HG03025 (cell line): ENCODE results near the gene ARIH2.

Experiments
- ATAC-seq: cut with Tn5 transposase; IDR thresholded peaks from one replicate; pipeline ENCODE4 v1.9.1; 2021; ENCODE audit warnings: mild to moderate bottlenecking, moderate library complexity; ENCODE audit not compliant: unreplicated experiment, low FRiP score

ARIH2 gene

GRCh38 chr3:49017229-49017970 lies 98.8 kb downstream of the ARIH2 start:
- no peak for ATAC-seq

DNA sequence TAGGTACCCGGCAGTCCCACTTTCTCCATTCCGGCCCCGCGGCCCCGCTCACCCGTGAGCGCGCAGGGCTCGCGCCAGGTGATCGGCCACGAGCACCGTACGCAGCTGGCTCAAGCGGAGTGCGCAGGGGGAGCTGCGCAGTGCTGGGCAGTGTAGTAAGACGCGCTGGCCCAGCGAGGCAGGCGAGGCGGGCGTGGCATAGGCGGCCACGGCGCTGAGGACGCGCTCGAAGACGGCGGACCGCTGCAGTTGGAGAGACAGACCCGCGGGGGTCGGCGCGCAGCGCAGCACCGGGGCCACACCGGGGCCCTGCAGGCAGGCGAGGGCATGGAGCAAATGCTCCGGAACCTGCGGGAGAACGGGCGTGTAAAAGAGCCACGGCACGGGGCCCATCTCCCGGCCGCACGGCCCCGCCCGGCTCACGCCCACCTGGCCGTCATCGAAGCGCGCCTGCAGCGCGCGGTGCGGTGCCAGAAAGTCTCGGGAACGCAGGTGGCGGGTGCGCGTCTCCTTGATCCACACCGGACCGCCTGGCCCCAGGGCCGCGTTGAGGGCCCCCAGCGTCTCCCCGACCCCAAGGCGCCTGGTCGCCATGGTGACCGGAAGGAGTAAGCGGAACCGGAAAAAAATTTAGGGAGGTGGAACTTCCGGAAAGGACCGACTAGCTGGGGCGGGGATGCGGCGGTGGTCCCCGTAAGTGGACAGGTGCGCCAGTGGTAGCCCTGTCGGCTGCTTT lies 99.5 kb downstream of the ARIH2 start, which contains the start of gene DALRD3:
Gene DALRD3 (minus strand): TSS at position 610 of the 736 bp plus-strand sequence. CDS start 16 bp downstream, at position 594.
- ATAC-seq, result no peak

DNA sequence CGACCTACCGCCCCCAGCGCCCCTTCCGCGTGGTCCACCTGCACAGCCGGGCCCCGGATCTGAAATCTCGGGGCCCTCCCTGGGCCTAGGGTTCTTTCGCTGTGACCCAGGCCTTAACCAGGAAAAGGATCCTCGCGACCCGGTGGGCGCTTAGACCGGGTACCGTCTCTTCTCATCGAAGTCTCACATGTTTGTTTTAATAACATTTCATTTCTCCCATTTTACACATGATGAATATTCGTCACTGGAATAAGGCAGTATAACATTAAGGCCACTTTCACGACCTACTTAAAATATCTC lies 100.0 kb downstream of the ARIH2 start:
- no peak for ATAC-seq

GRCh38 chr3:49019941-49020329 lies 101.3 kb downstream of the ARIH2 start:
- ATAC-seq, result no peak

- peak; percentile 0 for ATAC-seq
Measured at GRCh38 chr3:49020330-49021212, 101.9 kb downstream of the ARIH2 start.

GRCh38 chr3:49021213-49021812 lies 102.7 kb downstream of the ARIH2 start:
- ATAC-seq, result peak; percentile 41

DNA sequence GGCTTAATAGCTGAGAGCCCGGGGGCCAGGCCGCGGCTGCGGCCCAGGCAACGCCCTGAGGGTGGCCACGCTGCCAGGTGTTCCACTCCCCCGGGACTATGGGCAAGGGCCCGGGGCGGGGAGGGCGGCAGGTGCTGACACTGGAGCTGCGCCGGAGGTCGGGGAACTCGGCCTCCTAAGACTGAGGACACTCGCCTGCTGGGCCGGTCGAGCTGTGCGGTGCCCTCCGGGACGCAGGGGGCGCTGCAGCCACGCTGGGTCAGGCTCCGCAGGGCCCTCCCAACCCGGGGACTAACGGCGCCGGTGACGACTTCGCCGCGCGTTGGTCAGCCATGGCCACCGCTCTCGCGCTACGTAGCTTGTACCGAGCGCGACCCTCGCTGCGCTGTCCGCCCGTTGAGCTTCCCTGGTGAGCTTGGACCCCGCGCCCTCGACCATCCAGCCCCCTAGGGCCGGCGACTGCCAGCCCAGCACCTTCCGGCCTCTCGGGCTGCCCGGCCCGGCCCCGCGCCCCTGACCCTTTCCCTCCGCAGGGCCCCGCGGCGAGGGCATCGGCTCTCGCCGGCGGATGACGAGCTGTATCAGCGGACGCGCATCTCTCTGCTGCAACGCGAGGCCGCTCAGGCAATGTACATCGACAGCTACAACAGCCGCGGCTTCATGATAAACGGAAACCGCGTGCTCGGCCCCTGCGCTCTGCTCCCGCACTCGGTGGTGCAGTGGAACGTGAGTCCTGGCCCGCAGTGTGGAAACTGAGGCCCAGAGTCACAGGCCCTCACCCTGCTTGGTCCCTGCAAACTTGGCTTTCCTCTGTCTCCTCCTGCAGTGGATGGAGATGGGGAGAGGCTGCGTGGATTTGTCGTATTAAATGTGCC lies 103.4 kb downstream of the ARIH2 start, which contains the start of gene NDUFAF3:
Gene NDUFAF3 (plus strand): TSS at position 309 of the 875 bp plus-strand sequence. CDS start 24 bp downstream, at position 333.
- ATAC-seq, result peak; percentile 42

- no peak for ATAC-seq
Measured at GRCh38 chr3:49022688-49023171, 104.1 kb downstream of the ARIH2 start.

DNA sequence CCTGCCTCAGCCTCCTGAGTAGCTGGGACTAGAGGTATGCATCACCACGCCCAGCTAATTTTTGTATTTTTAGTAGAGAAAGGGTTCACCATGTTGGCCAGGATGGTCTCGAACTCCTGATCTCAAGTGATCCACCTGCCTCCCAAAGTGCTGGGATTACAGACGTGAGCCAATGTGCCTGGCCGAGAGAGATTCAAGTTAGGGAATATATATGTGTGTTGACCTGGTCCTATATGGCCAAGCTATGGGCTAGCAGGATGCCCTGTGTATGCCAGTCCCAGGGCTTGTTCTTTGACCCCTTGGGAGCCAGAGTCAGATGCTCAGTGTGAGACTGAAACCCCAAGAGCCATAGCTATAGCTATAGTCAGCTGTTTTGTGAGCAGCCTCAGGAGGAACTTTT lies 105.1 kb downstream of the ARIH2 start:
- ATAC-seq, result no peak

DNA sequence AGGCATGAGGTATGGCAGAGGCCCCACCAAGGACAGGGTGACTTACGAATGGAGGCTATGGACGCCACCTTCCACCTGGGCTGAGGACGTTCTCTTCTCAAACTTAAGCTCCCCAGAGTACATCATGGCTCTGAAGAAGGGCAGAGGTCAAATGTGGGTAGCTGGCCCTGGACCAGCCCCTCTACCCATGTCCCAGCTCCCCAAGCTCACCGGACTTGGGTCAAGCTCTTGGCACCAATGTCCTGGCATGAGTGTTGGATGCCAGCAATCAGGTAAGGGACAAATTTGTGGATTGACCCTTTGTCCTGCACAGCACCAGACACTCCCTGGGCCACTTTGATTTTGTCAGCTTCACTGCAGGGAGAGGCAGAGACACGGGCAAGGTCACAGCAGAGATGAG lies 105.8 kb downstream of the ARIH2 start:
- ATAC-seq, result no peak

DNA sequence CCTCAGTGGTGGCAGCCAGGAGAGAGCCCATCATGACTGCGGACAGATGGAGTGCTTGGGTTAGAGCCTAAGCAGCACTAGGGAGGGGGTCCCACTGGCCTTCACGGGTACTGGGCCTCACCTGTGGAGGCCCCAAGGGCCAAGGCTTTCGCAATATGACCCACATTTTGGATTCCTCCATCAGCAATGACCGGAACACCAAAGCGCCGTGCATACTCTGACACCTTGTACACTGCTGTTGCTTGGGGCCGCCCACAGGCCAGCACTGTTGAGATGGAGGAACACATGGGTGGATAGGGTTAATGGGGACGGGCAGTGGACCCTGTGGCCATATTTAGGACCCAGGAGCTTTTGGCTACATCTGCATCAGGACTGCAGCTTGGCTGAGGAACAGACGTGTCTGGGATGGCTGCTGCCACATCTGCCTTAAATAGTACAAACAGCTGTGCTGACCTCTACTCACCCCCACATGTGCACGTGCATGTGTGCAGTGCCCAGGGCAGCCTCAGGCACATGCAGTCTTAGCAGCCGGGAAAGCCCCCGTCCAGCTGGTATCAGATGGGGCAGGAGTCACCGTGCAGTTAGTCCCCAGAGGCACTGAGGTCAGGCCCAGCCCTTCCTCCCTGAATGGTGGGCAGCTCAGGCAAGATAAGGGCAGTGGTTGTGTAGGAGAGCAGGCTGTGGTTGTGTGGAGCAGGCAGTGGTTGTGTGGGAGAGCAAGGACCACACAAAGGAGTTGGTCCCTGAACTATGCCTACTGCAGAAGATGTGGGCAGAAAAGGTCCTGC lies 106.6 kb downstream of the ARIH2 start:
- no peak for ATAC-seq

DNA sequence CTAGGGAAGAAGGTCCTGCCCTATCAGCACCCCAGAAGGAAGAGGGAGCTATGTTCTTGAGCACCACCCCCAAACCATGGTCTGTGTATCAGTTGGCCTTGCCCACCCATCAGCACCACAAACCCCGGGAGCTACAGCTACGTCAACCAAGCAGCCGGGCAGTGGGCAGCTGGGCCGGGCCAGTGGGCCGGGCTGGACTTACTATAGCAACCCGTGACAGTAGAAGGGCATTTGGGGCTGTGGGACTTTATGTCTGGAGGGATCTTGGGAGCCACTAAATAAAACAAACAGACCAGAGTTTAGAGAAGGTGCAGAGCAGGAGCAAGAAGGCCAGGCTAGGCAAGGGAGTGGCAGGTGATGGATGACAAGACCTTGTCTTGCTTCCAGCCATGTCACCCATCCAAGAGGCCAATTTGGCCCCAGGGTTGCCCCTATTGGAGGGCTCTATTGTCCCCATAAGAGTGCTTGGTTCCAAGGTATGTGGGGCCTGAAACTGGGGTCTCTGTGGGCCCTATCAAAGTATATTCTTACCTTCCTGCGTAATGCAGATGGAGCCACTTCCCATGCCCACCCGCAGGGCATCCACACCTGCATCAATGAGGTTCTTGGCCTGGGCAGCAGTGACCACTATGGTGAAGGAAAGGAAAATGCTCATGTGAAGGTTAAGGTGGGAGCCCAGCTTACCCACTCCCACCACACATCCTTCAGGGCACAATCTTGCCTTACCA lies 107.3 kb downstream of the ARIH2 start:
- no peak for ATAC-seq

GRCh38 chr3:49026536-49026935 lies 107.9 kb downstream of the ARIH2 start:
- ATAC-seq, result no peak

DNA sequence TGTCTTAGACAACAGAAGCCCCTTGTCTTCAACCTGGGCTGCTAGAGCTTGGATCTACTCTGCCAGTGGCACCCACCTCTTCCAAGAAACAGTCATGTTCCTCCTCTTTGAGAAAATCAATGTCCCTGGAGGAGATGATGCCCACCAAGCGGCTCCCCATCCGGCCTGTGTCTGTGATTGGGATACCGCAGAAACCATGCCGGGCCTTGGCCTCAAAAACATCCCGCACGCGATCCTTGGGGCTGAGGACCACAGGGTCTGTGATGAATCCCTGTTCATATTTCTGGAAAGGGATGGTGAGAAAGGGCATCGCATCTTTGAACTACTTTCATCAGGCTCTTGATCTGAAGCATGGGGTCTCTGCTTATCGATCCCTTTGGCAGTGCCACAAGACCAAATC lies 109.0 kb downstream of the ARIH2 start:
- ATAC-seq, result no peak

- ATAC-seq, result no peak
Measured at GRCh38 chr3:49028298-49028672, 109.6 kb downstream of the ARIH2 start.

DNA sequence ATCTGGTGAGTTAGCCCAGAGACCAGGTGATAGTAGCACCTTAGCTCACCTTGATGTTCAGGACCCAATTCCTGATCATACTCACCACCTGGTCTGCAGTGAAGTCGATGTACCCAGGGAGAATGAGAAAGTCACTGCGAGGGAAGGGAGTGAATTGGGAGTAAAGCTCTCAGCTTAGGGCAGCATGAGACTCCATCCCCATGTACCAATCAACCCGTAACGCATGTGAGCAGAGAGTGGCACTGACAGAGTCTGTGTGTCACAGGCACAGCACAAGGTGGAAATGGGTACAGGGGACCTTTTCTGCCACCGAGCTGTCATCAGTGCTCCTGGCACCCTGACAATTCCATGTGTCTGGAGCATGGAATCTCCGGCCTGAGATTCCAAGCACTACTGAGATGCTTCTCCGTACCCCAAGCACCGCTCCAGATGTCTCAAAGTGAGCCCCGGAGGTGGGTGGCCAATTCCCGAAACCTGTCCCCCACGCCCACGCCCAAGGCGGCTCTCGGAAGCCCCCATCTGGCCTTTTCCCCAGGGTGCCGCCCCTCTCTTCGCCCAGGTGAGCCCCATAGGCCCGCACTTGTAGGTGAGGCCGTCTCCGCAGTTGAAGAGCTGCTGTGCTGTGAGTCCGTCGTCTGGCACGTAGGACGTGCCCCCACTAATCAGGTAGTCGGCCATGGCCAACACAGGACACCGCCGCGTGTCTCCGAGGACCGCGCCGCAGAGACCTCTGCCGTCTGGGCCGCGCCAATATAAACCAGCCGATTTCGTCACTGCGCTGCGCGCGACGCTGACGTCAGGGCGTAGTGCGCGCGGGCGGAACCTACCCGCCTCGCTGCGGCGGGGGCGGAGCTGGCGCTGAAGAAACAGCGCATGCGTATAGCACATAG lies 110.3 kb downstream of the ARIH2 start, which contains the start of gene IMPDH2:
Gene IMPDH2 (minus strand): TSS at position 726 of the 890 bp plus-strand sequence. CDS start 48 bp downstream, at position 678.
- ATAC-seq, result peak; percentile 79

DNA sequence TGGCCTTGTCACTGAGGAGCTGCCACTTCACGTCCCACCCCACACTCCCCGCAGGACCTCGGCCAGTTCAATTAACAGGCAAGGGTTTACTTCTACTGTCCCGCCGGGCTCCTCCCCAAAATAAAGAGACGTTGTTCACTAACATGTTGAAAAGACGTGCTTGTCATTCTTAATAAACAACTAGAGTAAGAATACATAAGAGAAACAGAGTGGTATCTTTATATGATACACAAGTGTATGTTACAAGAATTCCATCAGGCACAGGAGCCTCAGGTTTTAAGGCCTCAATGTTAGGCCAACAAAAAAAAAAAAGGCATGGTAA lies 110.9 kb downstream of the ARIH2 start:
- ATAC-seq, result no peak
